PC-3 (cell line): ENCODE data around the gene ZMYM2. TPM values are rescaled to one million over a fixed set of nuclear protein-coding genes. Genes with fewer than 3 reads are reported as not detected.
A peak's percentile ranks its signal among the peaks of the same experiment; 100 is the strongest.

Experiments used
- ATAC-seq: fragments of 200-7000 bp; cut with Tn5 transposase; 2 replicates; pipeline ENCODE4 v1.9.1; 2020; ENCODE audit warnings: mild to moderate bottlenecking, moderate library complexity
- BruUV-seq: library from RNA; stranded (reverse); fragments of 400-500 nt; replicated peaks from 2 replicates; lab custom pipeline; 2021; lab: Mats Ljungman, UMichigan
- CTCF ChIA-PET: fragments of 300-600 bp; sonication (Branson Sonifier 250); formaldehyde crosslinking; loops from one replicate; lab custom pipeline; 2022; ENCODE audit warnings: antibody characterized with exemption; lab: Charles Lee
- POLR2A ChIA-PET: fragments of 300-600 bp; sonication (Branson Sonifier 250); formaldehyde crosslinking; loops from one replicate; lab custom pipeline; 2022; ENCODE audit warnings: antibody characterized with exemption; ENCODE audit not compliant: unreplicated experiment; lab: Charles Lee
- DNase-seq: peaks from one replicate; pipeline ENCODE4 v3.0.0-alpha.2; 2015
- H2AFZ ChIP-seq: fragments of 300-600 bp; sonication (generic); 2 replicates; pipeline ENCODE4 v1.6.0; 2016; ENCODE audit warnings: antibody characterized with exemption, low read length
- H3F3A ChIP-seq: fragments of 300-600 bp; sonication (generic); one replicate; pipeline ENCODE4 v1.6.0; 2017; ENCODE audit warnings: antibody characterized with exemption, low read length, control low read depth, mild to moderate bottlenecking; ENCODE audit not compliant: unreplicated experiment
- H3K27ac ChIP-seq: fragments of 300-600 bp; sonication (generic); 2 replicates; pipeline ENCODE4 v1.5.1; 2016; ENCODE audit warnings: mild to moderate bottlenecking, low read length
- H3K27me3 ChIP-seq: fragments of 300-600 bp; sonication (generic); 2 replicates; pipeline ENCODE4 v1.6.1; 2016; ENCODE audit warnings: low read length, mixed read lengths
- H3K36me3 ChIP-seq: fragments of 300-600 bp; sonication (generic); 2 replicates; pipeline ENCODE4 v1.6.1; 2016; ENCODE audit warnings: low read depth, mixed run types, low read length, mixed read lengths
- H3K4me1 ChIP-seq: fragments of 300-600 bp; sonication (generic); 2 replicates; pipeline ENCODE4 v1.5.1; 2016; ENCODE audit warnings: low read length; ENCODE audit not compliant: insufficient read depth
- H3K4me2 ChIP-seq: fragments of 300-600 bp; sonication (generic); 2 replicates; pipeline ENCODE4 v1.6.0; 2016; ENCODE audit warnings: low read length
- H3K4me3 ChIP-seq: fragments of 300-600 bp; sonication (generic); 2 replicates; pipeline ENCODE4 v1.5.1; 2016; ENCODE audit warnings: mild to moderate bottlenecking, low read length, mixed read lengths
- H3K79me2 ChIP-seq: fragments of 300-600 bp; sonication (generic); 2 replicates; pipeline ENCODE4 v1.6.1; 2017; ENCODE audit warnings: low read length, mixed read lengths
- H3K9ac ChIP-seq: fragments of 300-600 bp; sonication (generic); 2 replicates; pipeline ENCODE4 v1.6.0; 2016; ENCODE audit warnings: mild to moderate bottlenecking, low read length
- H3K9me2 ChIP-seq: fragments of 300-600 bp; sonication (generic); replicated peaks from 2 replicates; pipeline ENCODE4 v1.6.1; 2016; ENCODE audit warnings: mixed run types, low read length, mixed read lengths
- H3K9me3 ChIP-seq: fragments of 300-600 bp; sonication (generic); 2 replicates; pipeline ENCODE4 v1.6.1; 2016; ENCODE audit warnings: low read length, mixed read lengths
- H4K20me1 ChIP-seq: fragments of 300-600 bp; sonication (generic); 2 replicates; pipeline ENCODE4 v1.6.1; 2016; ENCODE audit warnings: low read length, mixed read lengths
- EZH2 ChIP-seq: fragments of 300-600 bp; sonication (generic); IDR thresholded peaks from one replicate; pipeline ENCODE4 v1.6.1; 2017; ENCODE audit warnings: antibody characterized with exemption, mild to moderate bottlenecking, low read length; ENCODE audit not compliant: unreplicated experiment
- EZH2phosphoT487 ChIP-seq: fragments of 300-600 bp; sonication (generic); IDR thresholded peaks from 2 replicates; pipeline ENCODE4 v1.6.1; 2018; ENCODE audit warnings: mild to moderate bottlenecking, antibody characterized with exemption, low read length, borderline replicate concordance
- intact Hi-C: fragments of 100-400 bp; cut with micrococcal nuclease; formaldehyde crosslinking; loops from 2 replicates; pipeline ENCODE4 v1.9.0; 2023
- total RNA-seq: library from RNA; depleted of rRNA; stranded (reverse); fragments of >200 nt; gene quantifications from 2 replicates; pipeline ENCODE4 v1.2.3, GENCODE V29; 2014
- TF ChIP-seq, protein P1 (sequence below): fragments of 300-600 bp; sonication (generic); conservative IDR thresholded peaks from 2 replicates; pipeline ENCODE4 v1.5.1; 2017; ENCODE audit warnings: antibody characterized with exemption, low read depth, mild to moderate bottlenecking, low read length

The ZMYM2 gene
- total RNA-seq, 1 experiment from 2014 or later: 34.7 TPM

- no peaks in the 10 kb centered on the region for H3K9me3 ChIP-seq
- peaks cover 22% of the 10 kb centered on the region; the same call in 1 of the 2 replicates for H3K36me3 ChIP-seq
- intact Hi-C loops: no loop called here
- no peak overlapping the region for H3K9ac ChIP-seq
- H3K27me3 ChIP-seq: no peaks in the 10 kb centered on the region
- H3K4me1 ChIP-seq: no peaks in the 10 kb centered on the region
- ATAC-seq (no peak), DNase-seq (no peak)
- no peaks in the 10 kb centered on the region for H3F3A ChIP-seq
- H2AFZ ChIP-seq: no peak overlapping the region
- no peak overlapping the region for H3K4me3 ChIP-seq
- CTCF ChIA-PET: no interaction called here
- no peak overlapping the region for H3K4me2 ChIP-seq
- no peaks in the 10 kb centered on the region for H4K20me1 ChIP-seq
- no peaks in the 10 kb centered on the region for H3K79me2 ChIP-seq
- no TSS peak for BruUV-seq
- H3K27ac ChIP-seq: no peak overlapping the region
- no peaks in the 10 kb centered on the region for H3K9me2 ChIP-seq
- no peak for TF ChIP-seq EZH2
- TF ChIP-seq, protein P1, sequence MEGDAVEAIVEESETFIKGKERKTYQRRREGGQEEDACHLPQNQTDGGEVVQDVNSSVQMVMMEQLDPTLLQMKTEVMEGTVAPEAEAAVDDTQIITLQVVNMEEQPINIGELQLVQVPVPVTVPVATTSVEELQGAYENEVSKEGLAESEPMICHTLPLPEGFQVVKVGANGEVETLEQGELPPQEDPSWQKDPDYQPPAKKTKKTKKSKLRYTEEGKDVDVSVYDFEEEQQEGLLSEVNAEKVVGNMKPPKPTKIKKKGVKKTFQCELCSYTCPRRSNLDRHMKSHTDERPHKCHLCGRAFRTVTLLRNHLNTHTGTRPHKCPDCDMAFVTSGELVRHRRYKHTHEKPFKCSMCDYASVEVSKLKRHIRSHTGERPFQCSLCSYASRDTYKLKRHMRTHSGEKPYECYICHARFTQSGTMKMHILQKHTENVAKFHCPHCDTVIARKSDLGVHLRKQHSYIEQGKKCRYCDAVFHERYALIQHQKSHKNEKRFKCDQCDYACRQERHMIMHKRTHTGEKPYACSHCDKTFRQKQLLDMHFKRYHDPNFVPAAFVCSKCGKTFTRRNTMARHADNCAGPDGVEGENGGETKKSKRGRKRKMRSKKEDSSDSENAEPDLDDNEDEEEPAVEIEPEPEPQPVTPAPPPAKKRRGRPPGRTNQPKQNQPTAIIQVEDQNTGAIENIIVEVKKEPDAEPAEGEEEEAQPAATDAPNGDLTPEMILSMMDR: no peak
- no peak for TF ChIP-seq EZH2phosphoT487
- POLR2A ChIA-PET: no interaction called here
Measured at GRCh38 chr13:20028953-20029352, 70.4 kb downstream of the ZMYM2 start.

GRCh38 chr13:20033486-20033885 is 75.0 kb downstream of the ZMYM2 start:
- peaks cover 45% of the 10 kb centered on the region for H3K36me3 ChIP-seq
- DNase-seq (no peak), ATAC-seq (no peak)
- no peak for TF ChIP-seq EZH2phosphoT487
- TF ChIP-seq, protein P1: no peak
- no peak for TF ChIP-seq EZH2
- H3K79me2 ChIP-seq: no peaks in the 10 kb centered on the region
- intact Hi-C loops: no loop called here
- no peak overlapping the region for H3K4me3 ChIP-seq
- BruUV-seq: no TSS peak
- H3K4me1 ChIP-seq: no peaks in the 10 kb centered on the region
- H3K27me3 ChIP-seq: no peaks in the 10 kb centered on the region
- no peaks in the 10 kb centered on the region for H4K20me1 ChIP-seq
- H3K9ac ChIP-seq: no peak overlapping the region
- H3K27ac ChIP-seq: no peak overlapping the region
- ChIA-PET CTCF (no interaction called here), POLR2A (no interaction called here)
- no peak overlapping the region for H3K4me2 ChIP-seq
- H2AFZ ChIP-seq: no peak overlapping the region
- H3F3A ChIP-seq: no peaks in the 10 kb centered on the region
- H3K9me2 ChIP-seq: no peaks in the 10 kb centered on the region
- no peaks in the 10 kb centered on the region for H3K9me3 ChIP-seq

DNA sequence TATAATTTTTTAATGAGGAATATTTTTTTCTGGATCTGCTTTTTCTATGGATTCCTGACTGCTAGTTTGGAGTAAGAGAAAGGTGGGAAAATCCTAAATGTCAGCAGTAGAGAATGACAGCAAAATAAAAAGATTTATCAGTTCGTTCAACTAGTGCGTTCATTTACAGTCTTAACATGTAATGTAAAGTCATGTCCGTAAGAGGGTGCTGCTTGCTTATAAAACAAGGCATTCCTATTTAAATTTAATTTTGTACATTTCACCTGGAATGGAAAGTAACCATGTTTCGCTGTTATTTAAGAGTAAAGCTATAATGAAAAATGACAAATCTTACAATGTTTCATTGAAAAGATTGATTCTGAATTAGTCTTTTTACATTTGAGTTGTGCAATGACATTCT is 76.6 kb downstream of the ZMYM2 start:
- ChIA-PET POLR2A (no interaction called here), CTCF (no interaction called here)
- intact Hi-C loops: no loop called here
- peak; percentile 37 for DNase-seq
- Histone ChIP-seq H3K36me3 (peaks cover 52% of the 10 kb centered on the region), H3K79me2 (peaks cover 3% of the 10 kb centered on the region; the same call in 1 of the 2 replicates), H3K4me1 (no peaks in the 10 kb centered on the region), H3K4me2 (no peak overlapping the region), H3K9me2 (no peaks in the 10 kb centered on the region), H3K27ac (no peak overlapping the region), H3K9me3 (no peaks in the 10 kb centered on the region), H3K27me3 (no peaks in the 10 kb centered on the region), H4K20me1 (no peaks in the 10 kb centered on the region), H3F3A (no peaks in the 10 kb centered on the region), H3K9ac (no peak overlapping the region), H3K4me3 (no peak overlapping the region), H2AFZ (no peak overlapping the region)
- no peak for ATAC-seq
- BruUV-seq: no TSS peak
- TF ChIP-seq EZH2phosphoT487 (no peak), EZH2 (no peak)
- TF ChIP-seq, protein P1: peak; percentile 62
